ENCODE measurements around the gene PIGB. TPM values are rescaled to one million over a fixed set of nuclear protein-coding genes. Genes with fewer than 3 reads are reported as not detected.
"Not testable (repeated sequence)": the region's sequence is repeated elsewhere in the genome, so short reads cannot be mapped to it uniquely, and the experiment has no call there.

PIGB gene
- total RNA-seq, 2 experiments from 2014 or later, result 13.3 to 13.8 TPM

DNA sequence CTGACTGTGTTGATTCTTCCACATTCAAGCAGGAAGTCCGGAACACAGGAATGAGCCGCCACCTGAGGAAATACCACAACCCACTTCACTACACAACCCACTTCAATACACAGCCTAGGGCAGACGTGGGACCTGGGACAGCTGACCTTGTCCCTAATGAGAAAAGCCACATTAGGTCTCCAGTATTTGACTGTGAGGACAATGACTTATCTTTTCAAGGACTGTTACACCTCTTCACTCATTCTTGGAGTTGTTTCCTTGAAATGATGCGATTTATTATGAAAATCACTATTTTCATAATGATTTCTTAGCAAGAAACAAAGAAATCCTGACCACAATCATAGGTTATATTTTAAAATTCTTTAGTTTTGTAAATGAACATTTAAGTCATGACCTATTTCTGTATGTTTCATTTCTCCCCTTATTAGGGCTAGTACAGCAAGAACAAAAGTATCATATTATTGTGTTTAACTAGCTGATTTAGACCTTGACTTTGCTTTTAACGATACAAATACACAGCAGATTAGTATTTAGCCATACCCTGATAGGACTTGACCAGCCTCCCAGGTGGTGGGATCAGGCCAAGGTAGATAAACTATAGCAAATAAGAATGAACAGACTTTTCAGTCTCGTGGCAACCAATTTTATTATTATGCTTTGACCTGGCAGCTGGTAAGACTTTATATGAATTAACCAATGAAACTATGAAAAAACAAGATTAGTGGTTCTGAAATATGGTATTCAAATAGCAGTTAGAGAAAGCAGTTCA, 35.5 kb upstream of the PIGB start:
- no peak overlapping the region for H3K4me3 Mint-ChIP-seq
- peaks cover 37% of the 10 kb centered on the region for H3K36me3 Mint-ChIP-seq (ENCODE audit: low read depth)
- peak overlapping the region; percentile 84 for H3K27ac Mint-ChIP-seq
- intact Hi-C loops (cut with micrococcal nuclease), result loop anchor here (10.0 kb wide), 1 partner anchor 761 kb away; no protein-coding TSS in a partner anchor
- H3K4me1 Mint-ChIP-seq (ENCODE audit: low read depth), result peaks cover 90% of the 10 kb centered on the region
- CTCF ChIA-PET, result interaction anchor here (0.7 to 1.2 kb wide), 2 partner anchors 43 to 87 kb away, joined by 3 to 5 read pairs; partner anchors contain the start of gene RSL24D1
- H3K27me3 Mint-ChIP-seq (ENCODE audit: low read depth), result no peaks in the 10 kb centered on the region
- DNase-seq, result no peak
- no peaks in the 10 kb centered on the region for H3K9me3 Mint-ChIP-seq

DNA sequence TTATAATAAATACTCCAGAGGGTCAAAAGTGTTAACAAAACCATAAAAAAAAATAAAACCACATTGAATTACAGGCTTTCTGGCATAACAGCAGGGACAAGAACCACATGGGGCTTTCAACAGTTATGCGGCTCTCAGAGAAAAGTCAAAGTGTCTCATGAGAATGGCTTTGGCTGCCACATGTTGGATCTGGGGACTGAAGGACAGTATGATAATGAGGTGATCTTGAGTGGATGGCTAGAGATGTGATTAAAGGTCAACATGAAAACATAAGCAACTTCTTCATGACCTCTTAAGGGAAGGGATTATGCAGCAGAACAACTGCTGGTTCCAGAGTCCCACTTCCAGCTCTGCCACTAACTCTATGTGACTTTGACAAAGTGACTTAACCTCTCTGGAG, 34.6 kb upstream of the PIGB start:
- no peak for DNase-seq
- Mint-ChIP-seq H3K27ac (peak overlapping the region; percentile 7), H3K27me3 (ENCODE audit: low read depth) (no peaks in the 10 kb centered on the region), H3K4me3 (no peak overlapping the region), H3K4me1 (ENCODE audit: low read depth) (peaks cover 84% of the 10 kb centered on the region), H3K9me3 (no peaks in the 10 kb centered on the region), H3K36me3 (ENCODE audit: low read depth) (peaks cover 39% of the 10 kb centered on the region)
- CTCF ChIA-PET, result no interaction called here
- intact Hi-C loops (cut with micrococcal nuclease), result loop anchor here (10.0 kb wide), 1 partner anchor 760 kb away; no protein-coding TSS in a partner anchor

DNA sequence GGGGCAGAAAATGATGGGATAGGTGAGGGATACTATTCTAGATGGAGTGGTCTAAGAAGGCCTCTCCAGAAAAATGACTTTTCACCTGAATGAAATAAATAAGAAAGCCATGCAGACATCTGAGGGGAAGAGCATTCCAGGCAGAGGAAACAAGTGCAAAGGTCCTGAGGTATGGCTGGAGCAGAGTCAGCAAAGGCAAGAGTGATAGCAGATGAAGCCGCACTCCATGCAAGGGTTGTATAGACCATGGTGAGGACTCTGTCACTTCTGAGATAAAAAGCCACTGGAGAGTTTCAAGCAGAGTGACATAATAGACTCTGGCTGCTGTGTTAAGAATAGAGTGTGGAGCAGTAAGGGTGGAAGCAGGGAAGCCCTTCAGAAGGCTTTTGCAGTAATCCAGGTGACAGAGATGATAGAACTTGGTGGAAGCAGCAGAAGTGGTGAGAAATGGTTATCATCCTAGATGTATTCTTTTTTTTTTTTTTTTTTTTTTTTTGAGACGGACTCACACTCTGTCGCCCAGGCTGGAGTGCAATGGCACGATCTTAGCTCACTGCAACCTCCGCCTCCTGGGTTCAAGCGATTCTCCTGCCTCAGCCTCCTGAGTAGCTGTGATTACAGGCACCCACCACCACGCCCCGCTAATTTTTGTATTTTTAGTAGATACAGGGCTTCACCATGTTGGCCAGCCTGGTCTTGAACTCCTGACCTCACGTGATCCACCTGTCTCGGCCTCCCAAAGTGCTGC, 32.4 kb upstream of the PIGB start:
- not testable (repeated sequence) for H3K9me3 Mint-ChIP-seq; H3K27me3 Mint-ChIP-seq (ENCODE audit: low read depth); DNase-seq
- intact Hi-C loops (cut with micrococcal nuclease), result loop anchor here (10.0 kb wide), 1 partner anchor 758 kb away; no protein-coding TSS in a partner anchor
- H3K4me3 Mint-ChIP-seq, result peak overlapping the region; percentile 80
- CTCF ChIA-PET, result interaction anchor here (0.7 to 1.6 kb wide), 2 partner anchors 22 to 69 kb away, joined by 3 to 7 read pairs; no protein-coding TSS in a partner anchor
- peaks cover 66% of the 10 kb centered on the region for H3K4me1 Mint-ChIP-seq (ENCODE audit: low read depth)
- peak overlapping the region; percentile 37 for H3K27ac Mint-ChIP-seq
- H3K36me3 Mint-ChIP-seq (ENCODE audit: low read depth), result peaks cover 26% of the 10 kb centered on the region

DNA sequence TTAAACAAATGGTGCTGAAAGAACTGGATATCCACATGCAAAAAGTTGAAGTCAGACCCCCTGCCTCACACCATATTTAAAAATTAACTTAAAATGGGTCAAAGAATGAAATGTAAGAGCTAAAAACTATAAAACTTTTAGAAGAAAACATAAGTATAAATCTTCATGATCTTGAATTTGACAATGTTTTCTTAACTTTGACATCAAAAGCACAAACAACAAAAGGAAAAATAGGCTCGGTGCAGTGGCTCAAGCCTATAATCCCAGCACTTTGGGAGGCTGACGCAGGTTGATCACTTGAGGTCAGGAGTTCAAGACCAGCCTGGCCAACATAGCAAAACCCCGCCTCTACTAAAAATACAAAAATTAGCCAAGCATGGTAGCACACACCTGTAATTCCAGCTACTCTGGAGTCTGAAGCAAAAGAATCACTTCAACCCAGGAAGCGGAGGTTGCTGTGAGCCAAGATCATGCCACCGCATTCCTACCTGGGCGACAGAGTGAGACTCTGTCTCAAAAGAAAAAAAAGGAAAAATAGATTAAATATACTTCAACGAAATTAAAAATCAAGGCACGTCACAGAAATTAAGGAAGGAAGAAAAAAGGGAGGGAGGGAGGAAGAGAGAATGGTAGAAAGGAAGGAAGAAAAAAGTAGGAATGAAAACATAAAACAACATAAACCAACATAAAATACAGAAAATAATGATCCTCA, 30.9 kb upstream of the PIGB start:
- H3K9me3 Mint-ChIP-seq, result no peaks in the 10 kb centered on the region
- H3K27me3 Mint-ChIP-seq (ENCODE audit: low read depth), result no peaks in the 10 kb centered on the region
- intact Hi-C loops (cut with micrococcal nuclease), result loop anchor here (2.0 to 10.0 kb wide), 2 partner anchors 33 to 757 kb away; no protein-coding TSS in a partner anchor
- H3K4me3 Mint-ChIP-seq, result peak overlapping the region; percentile 80
- DNase-seq, result no peak
- peaks cover 25% of the 10 kb centered on the region for H3K36me3 Mint-ChIP-seq (ENCODE audit: low read depth)
- H3K27ac Mint-ChIP-seq, result peak overlapping the region; percentile 94
- H3K4me1 Mint-ChIP-seq (ENCODE audit: low read depth), result peaks cover 50% of the 10 kb centered on the region
- CTCF ChIA-PET, result interaction anchor here (0.6 to 1.8 kb wide), 7 partner anchors 16 to 1630 kb away, joined by 3 to 12 read pairs (median 4); partner anchors contain the start of gene TCF12

DNA sequence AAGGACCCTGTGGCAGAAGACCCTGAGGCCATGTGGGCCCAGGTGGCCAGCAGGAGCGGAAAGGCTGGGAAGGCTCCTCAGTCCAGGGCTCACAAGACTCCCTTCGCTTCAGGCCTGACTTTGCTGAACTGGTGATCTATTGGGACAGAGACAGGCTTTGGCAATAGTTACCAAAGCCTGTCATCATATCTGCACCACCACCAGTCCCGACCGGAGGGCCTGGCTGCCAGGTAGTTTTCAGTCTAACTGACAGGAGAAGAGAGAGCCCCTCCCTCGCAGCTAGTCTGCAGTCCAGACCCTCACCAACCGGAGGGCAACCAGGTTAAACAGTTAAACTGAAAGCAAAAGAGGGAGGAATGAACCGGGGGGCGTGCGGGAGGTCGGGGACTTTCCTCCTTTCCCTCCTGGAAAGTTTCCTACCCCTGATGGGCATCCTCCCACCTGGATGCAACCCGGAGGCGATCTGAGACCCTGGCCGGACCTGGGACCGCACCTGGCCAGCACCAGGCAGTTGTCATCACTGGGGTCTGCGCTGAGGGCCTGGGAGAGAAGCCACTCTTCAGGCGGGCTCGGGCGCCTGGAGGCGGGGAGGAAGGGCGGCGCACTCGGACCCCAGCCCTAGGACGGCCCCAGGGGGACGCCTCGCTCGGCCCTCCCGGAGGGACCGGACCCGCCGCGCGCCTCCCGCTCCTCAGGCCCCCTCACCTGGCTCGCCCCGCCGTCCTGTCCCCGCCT, 29.8 kb upstream of the PIGB start:
- intact Hi-C loops (cut with micrococcal nuclease), result loop anchor here (1.0 to 10.0 kb wide), 3 partner anchors 9 to 756 kb away; no protein-coding TSS in a partner anchor
- peaks cover 25% of the 10 kb centered on the region for H3K36me3 Mint-ChIP-seq (ENCODE audit: low read depth)
- H3K27ac Mint-ChIP-seq, result peak overlapping the region; percentile 94
- peak; percentile 55 for DNase-seq
- no peaks in the 10 kb centered on the region for H3K9me3 Mint-ChIP-seq
- peak overlapping the region; percentile 80 for H3K4me3 Mint-ChIP-seq
- CTCF ChIA-PET, result interaction anchor here (0.6 to 1.8 kb wide), 3 partner anchors 46 to 71 kb away, joined by 3 to 12 read pairs (median 5); no protein-coding TSS in a partner anchor
- H3K4me1 Mint-ChIP-seq (ENCODE audit: low read depth), result peaks cover 41% of the 10 kb centered on the region
- no peaks in the 10 kb centered on the region for H3K27me3 Mint-ChIP-seq (ENCODE audit: low read depth)

DNA sequence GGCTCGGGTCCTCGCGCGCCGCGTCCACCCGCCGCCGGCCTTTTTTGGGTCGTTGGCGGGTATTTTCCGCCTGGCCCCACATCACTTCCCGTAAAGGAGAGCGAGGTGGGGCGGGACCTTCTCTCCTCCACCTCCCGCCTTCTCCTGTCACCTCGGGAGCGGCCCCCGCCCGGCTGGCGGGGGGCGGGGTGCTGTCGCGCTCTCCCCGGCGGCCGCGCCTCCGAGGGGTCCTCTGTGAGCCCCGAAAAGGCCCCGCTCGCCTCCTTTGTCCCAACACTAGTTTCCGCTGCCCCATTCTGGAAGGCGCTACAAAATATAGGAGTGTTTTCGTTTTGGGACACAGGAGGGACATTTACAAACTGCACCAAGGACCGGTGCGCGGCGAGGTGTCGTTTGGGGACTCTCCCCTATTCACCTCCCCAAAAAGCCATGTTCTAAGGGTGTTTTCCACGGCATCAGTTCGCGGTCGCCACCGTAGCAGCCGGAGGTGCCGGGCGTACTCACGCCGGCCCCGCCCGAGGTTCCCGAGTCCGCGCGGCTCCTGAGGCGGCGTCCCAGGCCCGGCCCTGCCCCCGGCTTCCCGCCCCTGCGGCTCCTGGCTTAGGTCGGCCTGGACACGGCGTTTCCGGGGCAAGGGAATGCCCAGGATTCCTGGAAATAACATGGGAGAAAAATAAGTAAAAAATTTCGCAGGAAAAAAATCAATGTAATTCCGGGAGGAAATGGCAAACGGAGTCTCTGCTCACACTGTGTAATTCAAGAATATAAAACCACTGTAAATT, 29.1 kb upstream of the PIGB start, which contains the start of gene RAB27A:
TSS of gene RAB27A (minus strand) at position 68 of the 782 bp plus-strand sequence. CDS start 54,879 bp downstream, outside the sequence.
- peak; percentile 87 for DNase-seq
- peaks cover 35% of the 10 kb centered on the region for H3K4me1 Mint-ChIP-seq (ENCODE audit: low read depth)
- intact Hi-C loops (cut with micrococcal nuclease), result loop anchor here (1.0 to 10.0 kb wide), 13 partner anchors 10 to 1478 kb away; partner anchors contain the start of genes CCPG1, PIERCE2, PIGB and PIGBOS1
- no peaks in the 10 kb centered on the region for H3K9me3 Mint-ChIP-seq
- H3K36me3 Mint-ChIP-seq (ENCODE audit: low read depth), result peaks cover 25% of the 10 kb centered on the region
- no peaks in the 10 kb centered on the region for H3K27me3 Mint-ChIP-seq (ENCODE audit: low read depth)
- H3K27ac Mint-ChIP-seq, result peak within 1 kb of the TSS; percentile 94
- H3K4me3 Mint-ChIP-seq, result peak within 1 kb of the TSS; percentile 80
- CTCF ChIA-PET, result interaction anchor here (0.9 to 5.3 kb wide), 8 partner anchors 63 to 181 kb away, joined by 3 to 59 read pairs (median 6); partner anchors contain the start of gene RSL24D1

DNA sequence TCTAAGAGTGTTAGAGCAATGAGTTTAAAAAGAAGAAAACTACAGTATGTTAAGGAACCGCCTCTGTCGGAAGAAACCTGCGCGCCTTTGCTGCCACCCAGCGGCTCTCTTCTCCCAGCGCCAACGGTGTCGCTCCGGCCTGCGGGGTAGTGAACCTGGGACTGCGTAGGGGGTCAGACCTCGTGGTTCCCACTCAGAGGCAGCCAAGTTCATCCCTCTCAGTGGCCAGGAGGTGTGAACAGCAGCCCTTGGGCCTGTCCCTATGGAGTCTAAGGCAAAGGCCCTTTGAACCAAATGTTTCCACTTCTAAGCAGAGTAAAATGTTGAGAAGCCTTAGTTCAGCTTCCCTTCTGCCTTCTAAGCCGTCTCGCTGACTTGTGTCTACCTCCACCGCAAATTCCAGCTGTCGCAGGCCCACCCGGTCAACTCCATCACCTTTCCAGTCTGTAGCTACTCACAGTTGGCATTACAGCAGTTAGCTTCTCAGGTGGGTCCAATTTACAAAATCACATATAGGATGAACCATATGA, 28.4 kb upstream of the PIGB start:
- Mint-ChIP-seq H3K4me1 (ENCODE audit: low read depth) (peaks cover 29% of the 10 kb centered on the region), H3K4me3 (peak overlapping the region; percentile 80), H3K27ac (peak overlapping the region; percentile 91), H3K27me3 (ENCODE audit: low read depth) (no peaks in the 10 kb centered on the region), H3K9me3 (no peaks in the 10 kb centered on the region), H3K36me3 (ENCODE audit: low read depth) (peaks cover 21% of the 10 kb centered on the region)
- DNase-seq, result peak; percentile 90
- CTCF ChIA-PET, result interaction anchor here (0.6 to 5.3 kb wide), 17 partner anchors 21 to 182 kb away, joined by 3 to 59 read pairs (median 4); partner anchors contain the start of gene RSL24D1
- intact Hi-C loops (cut with micrococcal nuclease), result loop anchor here (1.0 to 5.0 kb wide), 10 partner anchors 29 to 1478 kb away; partner anchors contain the start of genes CCPG1, PIERCE2, PIGB and PIGBOS1

DNA sequence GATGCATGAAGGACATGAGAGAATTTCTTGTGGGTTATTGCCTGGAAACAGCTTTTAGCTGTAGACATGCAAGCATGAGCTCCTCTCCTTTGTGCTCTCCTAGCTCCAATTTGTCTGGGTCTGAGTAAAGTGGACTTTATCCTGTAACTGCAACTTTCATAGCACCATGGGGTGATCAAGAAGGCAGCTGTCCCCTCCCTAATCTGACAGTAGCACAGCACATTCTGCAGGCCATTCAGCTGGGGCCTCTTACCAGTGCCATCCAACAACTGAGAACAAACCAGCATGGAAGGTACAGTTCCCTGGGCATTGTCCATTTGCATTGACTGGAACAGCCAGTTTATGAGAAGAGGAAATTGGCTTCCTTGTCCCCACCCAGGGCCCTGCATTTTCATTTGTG, 21.7 kb upstream of the PIGB start:
- no peaks in the 10 kb centered on the region for H3K4me1 Mint-ChIP-seq (ENCODE audit: low read depth)
- H3K36me3 Mint-ChIP-seq (ENCODE audit: low read depth), result no peaks in the 10 kb centered on the region
- no peaks in the 10 kb centered on the region for H3K9me3 Mint-ChIP-seq
- no peaks in the 10 kb centered on the region for H3K27me3 Mint-ChIP-seq (ENCODE audit: low read depth)
- intact Hi-C loops (cut with micrococcal nuclease), result no loop called here
- no peak for DNase-seq
- H3K4me3 Mint-ChIP-seq, result no peak overlapping the region
- CTCF ChIA-PET, result no interaction called here
- no peak overlapping the region for H3K27ac Mint-ChIP-seq

DNA sequence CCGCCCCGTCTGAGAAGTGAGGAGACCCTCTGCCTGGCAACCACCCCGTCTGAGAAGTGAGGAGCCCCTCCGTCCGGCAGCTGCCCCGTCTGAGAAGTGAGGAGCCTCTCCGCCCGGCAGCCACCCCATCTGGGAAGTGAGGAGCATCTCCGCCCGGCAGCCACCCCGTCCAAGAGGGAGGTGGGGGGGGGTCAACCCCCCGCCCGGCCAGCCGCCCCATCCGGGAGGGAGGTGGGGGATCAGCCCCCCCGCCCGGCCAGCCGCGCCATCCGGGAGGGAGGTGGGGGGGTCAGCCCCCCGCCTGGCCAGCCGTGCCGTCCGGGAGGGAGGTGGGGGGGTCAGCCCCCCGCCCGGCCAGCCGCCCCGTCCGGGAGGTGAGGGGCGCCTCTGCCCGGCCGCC, 16.2 kb upstream of the PIGB start:
- H3K9me3 Mint-ChIP-seq; DNase-seq; CTCF ChIA-PET; H3K27ac Mint-ChIP-seq; H3K4me3 Mint-ChIP-seq; H3K4me1 Mint-ChIP-seq (ENCODE audit: low read depth); H3K27me3 Mint-ChIP-seq (ENCODE audit: low read depth): not testable (repeated sequence)
- intact Hi-C loops (cut with micrococcal nuclease), result loop anchor here (5.0 kb wide), 1 partner anchor 1210 kb away; no protein-coding TSS in a partner anchor
- peaks cover 11% of the 10 kb centered on the region for H3K36me3 Mint-ChIP-seq (ENCODE audit: low read depth)

DNA sequence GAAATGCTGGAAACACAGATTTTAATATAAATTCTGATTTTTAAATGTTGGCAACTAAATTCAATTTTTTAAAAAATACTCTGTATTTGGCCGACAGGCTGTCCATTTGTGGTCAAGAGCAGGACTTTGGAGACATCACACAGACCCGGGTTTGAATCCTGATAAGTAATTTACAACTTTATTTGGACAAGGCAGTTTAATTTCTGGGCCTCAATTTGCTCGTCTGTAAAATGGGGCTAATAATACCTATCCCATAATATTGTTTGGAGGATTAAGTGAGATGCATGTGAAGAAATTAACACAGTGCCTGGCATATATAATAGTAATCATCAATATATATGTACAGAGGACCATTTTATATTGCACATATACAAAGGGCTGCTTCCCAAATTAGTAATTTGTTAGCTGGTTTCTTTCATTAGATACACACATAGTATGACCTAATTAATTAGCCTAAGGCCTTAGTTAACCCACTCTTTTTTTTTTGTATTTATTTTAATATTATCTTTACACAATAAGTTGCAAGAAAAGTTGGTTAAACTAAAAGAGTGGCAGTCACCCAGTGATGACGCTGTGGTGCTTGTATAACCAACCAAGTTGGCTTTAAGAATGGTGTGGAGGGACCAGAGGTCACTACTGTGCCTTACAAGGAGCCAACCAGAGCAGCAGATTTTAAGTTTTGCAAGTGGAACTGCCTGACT, 665 bp downstream of the PIGB start:
- Mint-ChIP-seq H3K9me3 (no peaks in the 10 kb centered on the region), H3K4me1 (ENCODE audit: low read depth) (peaks cover 45% of the 10 kb centered on the region), H3K36me3 (ENCODE audit: low read depth) (peaks cover 17% of the 10 kb centered on the region), H3K4me3 (peak overlapping the region; percentile 98), H3K27me3 (ENCODE audit: low read depth) (no peaks in the 10 kb centered on the region), H3K27ac (peak overlapping the region; percentile 93)
- intact Hi-C loops (cut with micrococcal nuclease), result loop anchor here (1.0 kb wide), 4 partner anchors 29 to 122 kb away; partner anchors contain the start of genes CCPG1 and PIERCE2
- DNase-seq, result peak; percentile 15
- CTCF ChIA-PET, result interaction anchor here (0.9 to 1.6 kb wide), 4 partner anchors 89 to 123 kb away, joined by 3 to 9 read pairs (median 4); partner anchors contain the start of genes CCPG1, PIERCE2 and RSL24D1
